HG03378 (cell line): ENCODE data around the gene GJB5.
"Not testable (repeated sequence)": the region's sequence is repeated elsewhere in the genome, so short reads cannot be mapped to it uniquely, and the experiment has no call there.

ENCODE experiments used
- ATAC-seq: cut with Tn5 transposase; IDR thresholded peaks from one replicate; pipeline ENCODE4 v1.9.1; 2021; ENCODE audit warnings: mild to moderate bottlenecking, moderate library complexity; ENCODE audit not compliant: unreplicated experiment

Gene GJB5

DNA sequence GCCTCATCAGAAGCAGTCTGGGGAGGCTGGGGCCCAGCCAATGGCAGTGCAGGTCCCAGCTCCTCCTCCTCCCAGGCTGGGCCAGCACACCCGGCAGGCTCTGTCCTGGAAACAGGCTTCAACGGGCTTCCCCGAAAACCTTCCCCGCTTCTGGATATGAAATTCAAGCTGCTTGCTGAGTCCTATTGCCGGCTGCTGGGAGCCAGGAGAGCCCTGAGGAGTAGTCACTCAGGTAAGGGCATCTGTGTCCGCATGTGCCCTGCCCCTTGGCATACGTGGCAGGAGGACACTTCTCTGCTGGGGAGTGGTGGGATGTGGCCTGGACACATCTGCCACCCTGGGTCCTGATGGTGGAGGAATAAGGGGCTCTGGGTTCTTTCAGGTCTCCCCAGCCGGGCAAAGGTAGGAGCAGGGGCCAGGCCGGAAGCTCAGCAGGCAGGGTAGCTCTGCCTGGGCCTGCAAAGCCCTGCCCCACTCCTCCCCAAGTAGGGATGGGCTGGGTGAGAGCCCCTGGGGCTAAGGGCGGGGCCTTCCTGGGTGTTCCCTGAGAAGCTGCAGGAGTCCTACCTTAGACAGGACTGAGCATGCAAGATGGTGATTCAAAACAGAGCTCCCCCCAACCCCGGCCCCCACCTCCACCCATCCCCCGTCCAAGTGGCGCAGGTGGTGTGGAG lies at the start of gene GJB5:
Gene GJB5, plus strand, starts transcription at position 84 of the 674 bp plus-strand sequence. CDS start 2,284 bp downstream, outside the sequence.
- no peak for ATAC-seq

DNA sequence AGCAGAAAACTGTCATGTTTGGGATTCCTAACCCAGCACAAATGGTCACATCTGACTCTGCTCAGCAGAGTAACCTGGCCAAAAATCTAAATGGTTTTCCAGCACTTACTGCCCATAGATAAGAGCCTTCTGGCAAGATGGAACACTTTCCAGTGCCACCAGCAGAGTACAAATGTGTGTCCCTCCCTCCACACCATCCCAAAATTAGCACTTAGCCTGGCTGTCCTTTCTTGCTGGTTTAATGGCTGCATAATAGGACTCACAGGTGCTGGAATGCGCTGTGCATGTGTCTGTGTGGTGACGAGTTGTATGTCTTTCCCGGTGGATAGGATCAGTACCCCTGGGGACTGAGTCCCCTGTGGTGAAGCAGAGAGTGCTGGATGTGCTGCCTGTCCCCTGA lies 49.8 kb upstream of the GJB5 start:
- ATAC-seq, result no peak

DNA sequence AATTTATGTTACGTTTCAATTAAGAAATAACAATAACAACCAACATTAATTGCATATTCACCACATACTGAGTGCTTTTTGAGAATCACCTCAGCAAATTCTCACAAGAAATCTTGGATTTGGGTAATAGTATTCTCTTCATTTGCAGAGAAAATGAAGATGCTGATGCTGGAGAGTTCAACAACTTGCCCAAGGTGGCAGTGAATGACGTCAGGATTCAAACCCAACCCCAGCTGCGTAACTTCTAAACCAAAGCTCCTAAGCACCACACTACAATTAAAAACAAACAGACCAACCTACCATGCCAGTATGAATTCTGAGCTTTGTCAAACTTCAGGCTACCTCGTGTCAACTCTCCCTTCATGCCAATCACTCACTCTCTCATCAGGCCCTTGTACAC lies 46.7 kb upstream of the GJB5 start:
- ATAC-seq, result no peak

DNA sequence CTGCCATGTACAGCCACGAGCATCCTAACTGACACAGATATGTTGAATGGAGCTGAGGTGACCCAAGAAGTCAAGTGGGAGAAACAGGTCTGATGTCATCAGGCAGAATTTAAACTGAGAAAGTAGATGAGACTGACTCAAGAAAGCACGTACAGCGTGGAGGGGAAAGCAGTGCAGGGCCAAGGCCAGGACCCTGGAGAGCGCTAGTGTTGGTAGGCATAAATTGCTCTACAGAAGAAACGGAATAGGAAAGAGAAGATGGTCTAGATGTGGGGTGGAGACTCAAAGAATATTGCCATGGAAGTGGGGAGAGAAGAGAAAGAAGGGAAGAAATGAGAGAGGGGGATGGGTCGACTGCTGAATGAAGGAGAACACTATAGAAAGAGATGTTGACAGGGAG lies 45.3 kb upstream of the GJB5 start:
- no peak for ATAC-seq

DNA sequence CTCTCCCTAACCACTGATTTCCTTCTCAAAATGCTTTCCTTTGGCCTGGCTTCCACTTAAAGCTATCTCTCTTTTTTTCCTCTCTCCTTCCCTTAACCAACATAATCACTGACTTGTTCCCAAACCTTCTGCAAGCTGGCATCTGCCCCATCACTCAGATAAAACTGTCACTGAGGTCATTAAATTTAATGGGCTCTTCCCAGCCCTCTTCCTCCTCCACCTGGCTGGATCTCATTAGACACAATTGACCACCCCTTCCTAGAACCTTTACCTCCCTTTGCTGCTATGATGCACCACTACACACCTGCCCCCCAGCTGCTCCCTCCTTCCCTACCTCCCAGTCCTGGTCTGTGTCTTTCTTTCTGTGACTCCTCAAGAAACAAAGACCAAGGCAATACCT lies 44.0 kb upstream of the GJB5 start:
- no peak for ATAC-seq

DNA sequence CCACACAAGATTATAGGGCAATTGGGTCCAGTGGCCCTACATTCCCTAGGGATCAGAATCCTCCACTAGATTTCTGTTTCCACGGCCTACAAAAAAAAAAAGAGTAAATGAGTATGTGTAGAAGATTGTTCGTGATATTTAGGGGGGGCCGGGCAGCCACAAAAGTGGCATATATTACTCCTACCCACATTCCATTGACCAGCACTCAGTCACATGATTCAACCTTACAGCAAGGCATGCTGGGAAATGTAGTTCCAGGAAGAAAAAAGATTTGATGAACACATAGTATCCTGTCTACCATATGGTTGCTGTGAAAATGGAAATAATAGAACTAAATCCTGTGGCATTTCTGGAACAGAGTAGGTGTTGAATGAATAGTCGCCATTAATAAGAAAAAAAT lies 43.4 kb upstream of the GJB5 start:
- ATAC-seq, result no peak

DNA sequence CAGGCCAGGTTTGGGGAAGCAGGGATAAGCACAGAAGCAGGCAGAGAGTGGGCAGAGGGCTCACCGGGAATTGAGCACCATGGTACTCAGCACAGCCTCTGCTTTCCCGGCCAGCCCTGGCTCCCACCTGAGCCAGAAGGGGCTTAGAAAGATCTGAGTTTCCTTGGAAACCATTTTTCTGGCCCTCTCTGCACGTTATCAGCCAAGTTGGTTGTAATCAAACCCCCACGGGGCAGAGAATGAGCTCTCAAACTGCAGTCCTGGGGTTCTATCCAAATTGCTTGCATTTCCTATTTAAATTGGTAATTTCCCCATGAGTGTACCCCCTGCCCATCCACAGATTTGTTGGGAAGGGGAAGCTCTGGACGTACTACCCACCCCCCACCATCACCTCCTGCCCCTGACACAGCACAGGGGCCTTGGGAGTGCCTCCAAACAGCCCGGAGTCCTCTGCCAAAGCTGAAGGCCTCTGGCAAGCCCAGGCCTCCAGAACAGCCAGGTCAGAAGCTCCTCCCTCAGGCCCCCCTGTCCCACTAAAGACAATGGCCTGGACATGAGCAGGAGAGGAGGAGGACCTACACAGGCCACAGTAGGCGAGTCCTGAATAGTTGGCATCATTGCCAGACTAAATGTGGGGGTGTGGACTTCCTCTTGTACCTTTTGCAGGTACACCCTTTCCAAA lies 42.7 kb upstream of the GJB5 start:
- no peak for ATAC-seq

DNA sequence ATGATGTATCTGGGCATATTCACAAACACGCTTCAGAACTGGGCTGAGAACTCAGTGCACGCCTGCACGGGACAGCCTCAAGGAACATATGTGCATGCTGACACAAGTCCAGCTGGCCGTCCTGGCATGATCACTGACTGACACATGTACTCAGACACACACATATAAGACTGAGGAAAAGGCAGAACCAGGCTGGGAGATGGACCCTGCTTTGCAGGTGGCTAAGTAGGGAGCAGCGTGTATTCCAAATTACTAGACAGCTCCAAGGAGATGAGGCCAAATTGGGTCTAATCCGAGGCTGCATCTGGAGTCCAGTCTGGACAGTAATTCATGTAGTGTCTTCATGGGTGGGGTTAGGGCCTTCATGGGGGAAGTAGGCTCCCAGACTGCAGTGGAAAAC lies 41.4 kb upstream of the GJB5 start:
- ATAC-seq, result no peak

DNA sequence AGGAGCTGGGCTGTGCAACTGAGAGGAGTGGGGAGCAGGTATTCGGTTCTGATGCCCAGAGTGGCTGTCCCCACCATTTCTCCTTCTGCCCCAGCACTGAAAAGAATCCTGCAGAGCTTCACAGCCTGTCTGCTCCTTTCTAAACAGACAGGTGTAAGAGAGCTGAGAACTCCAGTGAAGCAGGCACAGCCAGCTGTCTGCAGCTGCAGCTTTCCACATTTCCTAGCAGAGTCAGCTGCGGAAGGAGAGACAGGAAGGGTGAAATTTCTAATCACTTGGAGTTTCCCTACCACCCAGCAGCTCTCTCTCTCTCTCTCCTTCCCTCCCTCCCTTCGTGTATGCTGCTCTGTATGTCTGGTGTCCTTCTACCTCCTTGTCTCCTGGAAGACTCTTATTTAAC lies 40.5 kb upstream of the GJB5 start:
- no peak for ATAC-seq

DNA sequence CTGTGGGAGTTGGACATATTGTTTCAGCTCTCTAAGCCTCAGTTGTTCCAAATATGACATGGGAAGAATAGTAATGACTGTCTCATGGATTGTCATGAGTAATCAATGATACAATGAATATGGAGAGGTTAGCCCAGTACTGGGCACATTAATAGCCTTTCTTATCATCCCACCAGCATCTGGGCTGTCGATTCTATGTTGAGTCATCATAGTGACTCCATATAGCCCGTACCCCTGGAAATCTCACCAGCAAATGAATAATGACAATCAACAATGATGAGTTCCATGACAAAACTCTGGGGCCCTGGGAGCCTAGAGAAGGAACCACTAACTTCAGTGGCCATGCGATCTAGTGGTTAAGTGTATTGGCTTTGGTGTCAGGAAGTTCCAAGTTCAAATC lies 39.7 kb upstream of the GJB5 start:
- ATAC-seq, result no peak

DNA sequence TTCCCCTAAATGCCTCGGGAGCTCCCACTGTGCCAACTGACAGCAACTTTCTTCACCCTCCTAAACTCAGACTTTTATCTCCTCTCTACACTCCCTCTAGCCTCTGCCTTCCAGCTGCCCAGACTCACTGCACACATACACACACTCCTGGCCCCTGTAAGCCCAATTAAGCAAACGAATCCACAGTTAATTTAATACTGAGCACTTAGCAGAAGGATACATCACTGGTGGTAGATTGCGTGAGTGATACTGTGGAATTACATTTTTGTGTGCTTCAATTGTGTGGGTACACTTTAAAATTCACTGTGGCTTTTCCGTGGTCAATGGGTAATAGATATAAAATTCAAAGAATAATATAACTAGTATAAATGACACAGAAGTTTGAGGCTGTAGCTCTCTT lies 33.6 kb upstream of the GJB5 start:
- ATAC-seq, result no peak

DNA sequence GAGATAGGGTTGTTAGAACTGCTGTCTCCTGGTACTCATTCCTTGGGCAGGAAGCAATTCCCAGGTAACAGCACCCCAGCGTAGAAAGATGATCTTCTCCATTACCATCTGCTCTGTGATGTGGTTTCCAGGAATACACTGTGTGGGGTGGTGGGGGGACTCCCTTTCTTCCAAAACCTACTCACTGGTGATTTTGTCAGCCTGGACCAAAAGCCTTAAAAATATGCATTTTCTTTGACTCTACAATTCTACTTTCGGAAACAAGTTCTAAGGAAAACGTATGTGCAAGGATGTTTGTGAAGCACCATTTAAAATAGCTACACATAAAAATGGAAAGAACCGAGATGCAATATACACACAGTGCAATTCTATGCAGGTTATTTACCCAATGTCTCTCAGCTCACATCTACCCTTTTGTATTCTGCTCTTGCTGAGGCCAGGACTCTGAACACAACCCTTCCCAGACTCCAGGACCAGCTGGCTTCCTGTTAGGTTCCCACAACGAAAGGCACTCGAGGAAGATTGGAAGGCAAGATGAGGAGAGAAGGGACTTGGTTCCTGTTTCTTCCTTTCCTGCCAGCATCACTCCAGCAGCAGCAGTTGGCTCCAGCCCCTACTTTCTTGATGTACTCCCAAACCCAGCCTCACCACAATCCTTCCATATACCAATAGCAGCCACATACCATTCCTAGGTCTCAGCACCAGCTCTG lies 33.0 kb upstream of the GJB5 start:
- no peak for ATAC-seq

DNA sequence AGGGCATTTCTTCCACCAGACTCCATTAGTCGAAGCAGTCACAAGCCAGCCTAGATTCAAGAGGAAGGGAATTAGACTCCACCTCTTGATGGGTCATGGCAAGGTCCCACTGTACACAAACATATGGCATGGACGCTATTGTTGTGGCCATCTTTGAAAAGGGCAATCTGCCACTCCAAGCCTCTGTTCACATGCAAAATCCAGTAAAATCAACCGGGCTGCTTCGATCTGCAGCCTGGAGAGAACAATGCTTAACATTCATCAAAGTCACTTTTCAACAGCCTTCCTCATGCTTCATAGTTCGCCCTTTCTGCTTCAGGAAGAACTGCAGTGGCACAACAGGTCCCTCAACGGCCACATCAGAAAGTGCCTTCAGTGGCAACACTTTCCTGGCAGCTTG lies 28.0 kb upstream of the GJB5 start:
- no peak for ATAC-seq

DNA sequence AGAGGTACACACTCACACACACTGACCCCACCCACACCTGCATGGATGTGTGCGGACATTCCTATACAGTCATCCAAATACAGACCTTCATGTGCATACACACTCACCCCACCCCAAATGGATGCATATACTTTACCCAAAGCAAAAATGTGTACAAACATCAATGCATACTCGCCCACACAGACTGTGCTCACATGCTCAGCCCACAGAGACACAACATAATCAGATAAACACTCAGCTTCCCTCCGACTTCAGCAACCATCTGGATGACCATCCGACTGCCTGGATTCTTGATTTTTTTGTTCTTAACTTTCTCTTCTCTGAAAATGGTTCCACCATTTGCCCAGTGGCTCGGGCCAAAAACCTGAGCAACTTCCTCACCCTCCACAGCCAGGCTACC lies 24.4 kb upstream of the GJB5 start:
- ATAC-seq, result no peak

DNA sequence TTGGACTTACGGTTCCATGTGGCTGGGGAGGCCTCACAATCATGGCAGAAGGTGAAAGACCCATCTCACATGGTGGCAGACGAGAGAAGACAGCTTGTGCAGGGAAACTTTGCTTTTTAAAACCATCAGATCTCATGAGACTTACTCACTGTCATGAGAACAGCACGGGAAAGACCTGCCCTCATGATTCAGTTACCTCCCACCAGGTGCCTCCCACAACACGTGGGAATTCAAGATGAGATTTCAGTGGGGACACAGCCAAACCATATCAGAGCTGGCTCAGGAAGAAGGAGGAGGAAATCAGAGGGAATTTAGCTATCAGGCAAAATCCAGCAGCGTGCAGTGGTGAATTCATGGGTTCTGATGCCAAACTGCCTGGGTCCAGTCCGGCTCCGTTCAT lies 22.0 kb upstream of the GJB5 start:
- ATAC-seq, result not testable (repeated sequence)

DNA sequence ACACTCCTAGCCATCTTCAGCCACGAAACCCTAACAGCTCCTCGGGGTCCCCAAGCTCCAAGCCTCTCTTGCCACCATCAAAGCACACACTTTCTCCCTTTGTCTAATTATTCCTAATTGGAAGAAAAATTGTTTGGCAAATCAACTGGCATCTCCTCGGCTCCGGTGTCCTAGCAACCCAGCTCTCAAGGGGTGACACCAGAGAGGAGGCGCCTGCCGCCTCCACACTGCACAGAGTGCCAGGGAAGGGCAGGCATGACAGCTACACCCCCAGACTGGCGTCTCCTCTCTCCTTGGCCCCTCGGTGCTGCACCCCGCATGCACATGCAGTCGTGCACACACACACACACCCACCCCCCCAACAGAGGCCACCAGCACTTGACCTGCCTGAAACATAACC lies 18.2 kb upstream of the GJB5 start:
- no peak for ATAC-seq

DNA sequence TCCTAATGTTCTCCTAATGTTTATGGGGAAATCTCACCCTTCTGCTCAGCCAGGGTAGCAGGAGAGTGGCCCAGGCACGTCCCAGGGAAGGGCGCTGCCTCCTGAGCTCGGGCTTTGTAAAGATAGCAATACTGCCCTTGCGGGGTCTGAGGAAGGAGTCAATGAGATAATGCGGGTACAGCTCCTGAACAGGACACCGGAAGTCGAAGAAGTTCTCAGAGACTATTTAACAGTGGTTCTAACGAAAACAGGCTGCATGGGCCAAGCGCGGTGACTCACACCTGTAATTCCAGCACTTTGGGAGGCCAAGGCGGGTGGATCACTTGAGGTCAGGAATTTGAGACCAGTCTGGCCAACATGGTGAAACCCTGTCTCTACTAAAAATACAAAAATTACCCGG lies 17.6 kb upstream of the GJB5 start:
- not testable (repeated sequence) for ATAC-seq

DNA sequence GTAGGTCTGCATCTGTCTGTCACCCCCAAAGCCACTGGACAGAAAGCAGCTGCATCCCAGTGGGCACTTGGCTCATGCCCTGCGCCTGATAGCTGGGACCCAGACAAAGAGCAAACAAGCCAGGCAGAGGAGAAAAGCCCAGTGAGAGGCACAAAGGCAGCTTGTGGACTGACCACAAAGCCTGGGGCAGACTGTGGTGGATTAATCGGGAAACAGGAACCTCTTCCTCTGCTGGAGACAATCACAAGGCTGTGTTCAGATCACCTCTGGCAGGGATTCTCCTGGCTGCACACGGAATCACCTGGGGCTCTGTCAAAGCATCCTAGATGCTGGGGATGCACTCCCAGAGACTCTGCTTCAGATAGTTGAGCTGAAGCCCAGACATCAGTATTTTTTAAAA lies 15.2 kb upstream of the GJB5 start:
- ATAC-seq, result no peak

DNA sequence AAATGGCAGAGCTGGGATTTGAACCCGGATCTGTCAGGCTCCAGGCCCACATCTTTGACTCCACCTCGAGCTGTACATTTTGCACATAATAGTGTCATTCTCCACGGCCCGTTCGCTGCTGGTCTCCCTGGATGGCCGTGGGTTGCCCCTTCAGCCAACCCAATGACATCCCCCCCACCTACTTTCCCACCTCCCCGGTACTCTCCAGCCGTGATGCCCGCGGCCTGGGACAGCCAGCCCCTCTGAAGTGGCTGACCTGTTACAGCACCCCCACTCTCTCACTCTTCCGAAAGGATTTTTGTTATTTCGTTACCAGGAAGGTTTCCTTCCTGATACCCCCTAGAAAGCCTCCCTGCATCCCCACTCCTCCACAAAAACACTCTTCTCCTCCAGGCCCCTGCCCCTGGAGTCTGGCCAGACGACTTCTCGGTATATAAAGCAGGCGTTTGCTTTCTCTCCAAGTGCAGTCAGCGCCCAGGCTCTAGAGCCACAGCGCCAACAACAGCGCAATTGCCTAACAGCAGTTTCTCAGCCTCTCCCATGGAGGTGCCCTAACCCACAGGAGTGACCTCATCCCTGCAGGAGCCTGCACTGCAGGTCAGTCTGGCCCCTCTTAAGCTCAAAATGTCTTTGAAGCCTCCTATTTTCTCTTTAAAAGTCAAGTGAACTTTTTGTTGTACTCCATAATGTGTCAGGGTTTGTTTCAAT lies 14.5 kb upstream of the GJB5 start:
- ATAC-seq, result no peak

DNA sequence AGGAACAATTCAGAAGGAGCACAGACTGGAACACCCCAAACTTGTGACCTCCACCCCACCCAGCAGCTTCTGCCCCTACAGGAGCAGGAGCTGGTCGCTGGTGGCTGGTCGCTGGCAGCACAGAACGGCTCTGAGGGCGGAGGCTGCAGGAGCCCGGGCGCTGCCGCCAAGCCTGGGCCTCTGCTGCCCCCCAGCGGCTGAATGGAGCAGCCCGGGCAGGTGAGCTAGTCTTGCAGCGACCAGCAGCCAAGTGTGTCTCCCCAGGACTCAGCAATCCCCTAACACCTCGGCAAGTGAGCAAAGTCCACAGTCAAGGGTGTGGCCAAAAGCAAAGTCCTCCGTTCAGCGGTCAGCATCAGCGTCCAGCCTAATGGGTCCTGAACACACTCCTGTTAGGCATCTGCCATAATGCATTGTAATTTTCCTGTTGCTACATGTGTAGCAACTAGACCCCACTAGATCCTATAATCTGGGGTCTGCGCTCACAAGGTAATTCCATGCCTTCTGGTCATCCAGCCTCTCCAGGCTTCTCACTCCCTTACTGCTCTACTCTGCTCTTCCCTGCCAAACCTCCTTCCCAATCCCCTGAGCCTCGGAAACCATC lies 12.1 kb upstream of the GJB5 start:
- ATAC-seq, result no peak

DNA sequence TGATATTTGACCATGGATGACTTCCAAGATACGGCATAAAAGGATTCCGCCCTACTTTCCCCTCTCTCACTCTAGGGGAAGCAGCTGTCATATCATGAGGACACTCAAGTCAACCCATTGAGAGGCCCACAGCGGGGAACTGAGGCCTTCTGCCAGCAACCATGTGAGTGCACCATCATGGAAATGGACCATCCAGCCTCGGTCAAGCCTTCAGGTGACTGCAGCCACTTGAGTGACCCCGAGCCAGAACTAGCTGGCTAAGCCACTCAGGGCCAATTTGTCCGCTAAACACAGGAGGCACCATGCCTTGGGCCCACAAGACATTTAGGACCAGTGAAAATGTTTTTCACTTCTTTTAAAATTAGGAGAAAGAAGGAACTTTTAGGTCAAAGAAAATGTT lies 11.1 kb upstream of the GJB5 start:
- ATAC-seq, result no peak
